Measurements from ENCODE around the gene BACE1.

BACE1 gene

DNA sequence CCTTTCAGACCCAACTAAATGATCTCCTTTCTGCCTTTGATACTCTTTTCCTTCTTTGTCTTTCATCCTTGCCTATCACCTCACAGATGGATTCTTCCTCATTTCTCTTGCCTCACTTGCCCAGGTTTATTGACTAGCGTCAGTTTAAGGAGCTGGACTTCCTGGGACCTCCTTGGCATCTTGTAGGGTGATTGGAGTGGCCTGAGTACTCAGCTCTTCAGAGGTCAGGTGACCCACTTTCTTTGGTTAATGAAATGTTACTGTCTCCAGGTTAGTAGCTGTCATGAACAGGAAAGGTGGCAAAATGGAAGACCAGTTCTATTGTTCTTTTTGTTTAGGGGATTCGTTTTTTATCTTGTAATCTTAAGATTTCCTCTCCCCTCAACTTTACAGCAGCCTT, 29.5 kb downstream of the BACE1 start:
- H3K4me3 ChIP-seq (ENCODE audit: low read depth, low read length): no peak overlapping the region
- TF ChIP-seq, protein P1, sequence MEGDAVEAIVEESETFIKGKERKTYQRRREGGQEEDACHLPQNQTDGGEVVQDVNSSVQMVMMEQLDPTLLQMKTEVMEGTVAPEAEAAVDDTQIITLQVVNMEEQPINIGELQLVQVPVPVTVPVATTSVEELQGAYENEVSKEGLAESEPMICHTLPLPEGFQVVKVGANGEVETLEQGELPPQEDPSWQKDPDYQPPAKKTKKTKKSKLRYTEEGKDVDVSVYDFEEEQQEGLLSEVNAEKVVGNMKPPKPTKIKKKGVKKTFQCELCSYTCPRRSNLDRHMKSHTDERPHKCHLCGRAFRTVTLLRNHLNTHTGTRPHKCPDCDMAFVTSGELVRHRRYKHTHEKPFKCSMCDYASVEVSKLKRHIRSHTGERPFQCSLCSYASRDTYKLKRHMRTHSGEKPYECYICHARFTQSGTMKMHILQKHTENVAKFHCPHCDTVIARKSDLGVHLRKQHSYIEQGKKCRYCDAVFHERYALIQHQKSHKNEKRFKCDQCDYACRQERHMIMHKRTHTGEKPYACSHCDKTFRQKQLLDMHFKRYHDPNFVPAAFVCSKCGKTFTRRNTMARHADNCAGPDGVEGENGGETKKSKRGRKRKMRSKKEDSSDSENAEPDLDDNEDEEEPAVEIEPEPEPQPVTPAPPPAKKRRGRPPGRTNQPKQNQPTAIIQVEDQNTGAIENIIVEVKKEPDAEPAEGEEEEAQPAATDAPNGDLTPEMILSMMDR (IDR thresholded peaks at IDR 0.05; ENCODE audit: low read depth, low read length): no peak

DNA sequence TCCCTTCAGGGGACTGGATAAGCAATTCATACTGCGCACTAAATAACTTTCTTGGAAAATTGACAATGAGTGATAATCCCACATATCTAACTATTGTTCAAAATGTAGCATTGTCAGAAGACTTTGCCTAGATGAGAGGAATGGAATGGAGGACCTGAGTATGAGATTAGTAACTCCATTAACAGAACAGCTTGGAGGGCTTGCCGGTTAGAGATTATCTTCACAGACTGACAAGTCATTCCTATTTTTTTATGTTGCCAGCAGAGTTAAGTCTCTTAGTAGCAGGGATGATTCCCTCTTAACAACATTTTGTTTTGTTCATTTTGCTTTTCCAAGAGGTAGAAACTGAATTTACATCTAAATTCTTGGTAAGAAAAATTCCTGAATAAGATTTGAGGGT, 32.0 kb downstream of the BACE1 start:
- H3K4me3 ChIP-seq (ENCODE audit: low read depth, low read length): no peak overlapping the region
- TF ChIP-seq, protein P1 (IDR thresholded peaks at IDR 0.05; ENCODE audit: low read depth, low read length): no peak

DNA sequence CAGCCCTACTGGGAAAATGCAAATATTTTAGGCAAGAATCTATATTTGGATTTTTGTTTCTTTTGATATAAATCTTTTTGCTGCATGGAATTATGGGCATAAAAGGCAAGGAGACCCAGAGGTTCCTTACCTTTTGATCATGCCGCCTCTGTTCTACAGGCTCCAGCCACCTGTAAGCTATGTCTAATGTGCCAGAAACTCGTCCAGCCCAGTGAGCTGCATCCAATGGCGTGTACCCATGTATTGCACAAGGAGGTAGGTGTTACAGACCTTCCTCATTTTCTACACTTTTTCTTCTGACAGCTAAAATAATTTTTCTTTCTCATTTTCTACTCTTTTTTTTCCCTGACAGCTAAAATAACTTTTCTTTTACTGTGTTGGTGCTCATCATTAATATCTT, 33.1 kb downstream of the BACE1 start:
- TF ChIP-seq, protein P1 (IDR thresholded peaks at IDR 0.05; ENCODE audit: low read depth, low read length): no peak
- no peak overlapping the region for H3K4me3 ChIP-seq (ENCODE audit: low read depth, low read length)

DNA sequence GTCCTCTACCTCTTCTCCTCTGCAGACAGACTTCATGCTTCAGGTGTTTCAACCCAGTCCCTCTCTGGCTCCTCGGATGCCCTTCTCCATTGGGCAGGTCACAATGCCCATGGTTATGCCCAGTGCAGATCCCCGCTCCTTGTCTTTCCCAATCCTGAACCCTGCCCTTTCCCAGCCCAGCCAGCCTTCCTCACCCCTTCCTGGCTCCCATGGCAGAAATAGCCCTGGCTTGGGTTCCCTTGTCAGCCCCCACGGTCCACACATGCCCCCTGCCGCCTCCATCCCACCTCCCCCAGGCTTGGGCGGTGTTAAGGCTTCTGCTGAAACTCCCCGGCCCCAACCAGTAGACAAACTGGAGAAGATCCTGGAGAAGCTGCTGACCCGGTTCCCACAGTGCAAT, 34.2 kb downstream of the BACE1 start:
- TF ChIP-seq, protein P1 (IDR thresholded peaks at IDR 0.05; ENCODE audit: low read depth, low read length): no peak
- no peak overlapping the region for H3K4me3 ChIP-seq (ENCODE audit: low read depth, low read length)

DNA sequence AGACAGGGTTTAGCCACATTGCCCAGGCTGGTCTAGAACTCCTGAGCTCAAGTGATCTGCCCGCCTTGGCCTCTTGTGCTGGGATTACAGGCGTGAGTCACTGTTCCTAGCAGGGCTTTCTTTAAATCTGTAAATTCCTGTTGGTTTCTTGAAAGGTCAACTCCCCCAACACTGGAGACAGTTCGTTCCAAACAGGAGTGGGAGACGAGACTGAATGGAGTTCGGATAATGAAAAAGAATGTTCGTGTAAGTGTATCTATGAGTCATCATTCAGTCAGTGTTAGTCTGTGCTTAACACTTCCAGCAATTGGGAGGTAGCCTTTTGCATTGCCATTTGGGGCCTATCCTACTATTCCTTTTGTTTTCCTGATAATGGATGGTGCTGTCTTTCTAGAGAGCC, 34.9 kb downstream of the BACE1 start:
- TF ChIP-seq, protein P1 (IDR thresholded peaks at IDR 0.05; ENCODE audit: low read depth, low read length): no peak
- H3K4me3 ChIP-seq (ENCODE audit: low read depth, low read length): no peak overlapping the region

DNA sequence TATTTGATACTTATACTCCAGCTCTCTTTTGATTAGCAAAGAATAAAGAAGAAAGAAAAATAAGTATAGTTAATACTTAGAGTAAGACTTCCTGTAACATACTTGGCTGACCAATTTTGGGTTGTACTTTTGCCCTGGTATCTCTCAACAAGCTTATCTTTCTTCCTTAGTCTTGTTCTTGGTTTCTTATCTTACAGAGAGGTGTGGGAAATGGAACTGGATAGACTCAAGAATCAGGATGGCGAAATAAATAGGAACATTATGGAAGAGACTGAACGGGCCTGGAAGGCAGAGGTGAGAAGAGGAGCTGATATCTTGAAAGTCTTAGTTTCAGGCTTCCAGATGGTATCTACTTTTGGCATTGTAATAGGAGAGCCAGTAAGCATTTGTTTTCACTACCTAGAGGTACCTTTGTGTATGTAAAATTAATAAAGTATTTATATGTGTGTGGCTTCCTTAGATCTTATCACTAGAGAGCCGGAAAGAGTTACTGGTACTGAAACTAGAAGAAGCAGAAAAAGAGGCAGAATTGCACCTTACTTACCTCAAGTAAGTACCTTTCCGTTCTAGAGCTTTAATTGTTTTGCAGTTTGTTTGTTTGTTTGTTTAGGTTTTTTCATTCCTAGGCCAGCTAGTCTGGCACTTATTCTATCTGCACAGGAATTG, 36.2 kb downstream of the BACE1 start:
- TF ChIP-seq, protein P1 (IDR thresholded peaks at IDR 0.05; ENCODE audit: low read depth, low read length): no peak
- H3K4me3 ChIP-seq (ENCODE audit: low read depth, low read length): no peak overlapping the region

DNA sequence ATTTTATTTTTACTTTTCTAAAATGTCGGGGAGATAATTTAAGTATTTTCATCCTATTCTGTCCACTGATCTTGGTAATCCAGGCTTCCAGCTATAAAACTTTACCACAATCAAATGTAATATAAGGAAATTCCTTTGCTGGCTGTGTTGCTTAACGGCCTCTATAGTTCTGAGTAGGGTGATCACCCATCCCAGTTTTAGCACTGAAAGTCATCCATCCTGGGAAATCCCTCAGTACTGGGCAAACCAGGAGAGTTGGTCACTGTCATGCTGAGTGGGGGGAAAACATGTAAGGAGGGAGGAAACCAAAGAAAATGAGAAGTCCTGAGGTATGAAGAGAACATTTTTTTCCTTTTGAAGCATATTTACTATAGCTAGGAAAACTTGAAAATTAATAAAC, 37.7 kb downstream of the BACE1 start:
- TF ChIP-seq, protein P1 (IDR thresholded peaks at IDR 0.05; ENCODE audit: low read depth, low read length): no peak
- no peak overlapping the region for H3K4me3 ChIP-seq (ENCODE audit: low read depth, low read length)
